Left ventricle myocardium inferior (tissue), 1 donor: ENCODE data around the gene ANKRD66. TPM values are rescaled to one million over a fixed set of nuclear protein-coding genes. Genes with fewer than 3 reads are reported as not detected.

ENCODE experiments used
- DNase-seq: peaks from one replicate; pipeline ENCODE4 v3.0.0-alpha.2; 2020
- H3K27ac ChIP-seq: fragments of 200-600 bp; replicated peaks from 2 replicates; pipeline ENCODE4 v1.8.0; 2021
- H3K27me3 ChIP-seq: fragments of 200-600 bp; 2 replicates; pipeline ENCODE4 v1.8.0; 2021; ENCODE audit warnings: low read depth
- H3K36me3 ChIP-seq: fragments of 200-600 bp; 2 replicates; pipeline ENCODE4 v1.8.0; 2021
- H3K4me1 ChIP-seq: fragments of 200-600 bp; 2 replicates; pipeline ENCODE4 v1.8.0; 2021
- H3K4me3 ChIP-seq: fragments of 200-600 bp; 2 replicates; pipeline ENCODE4 v1.8.0; 2021; ENCODE audit warnings: mild to moderate bottlenecking, moderate library complexity
- H3K9me3 ChIP-seq: fragments of 200-600 bp; replicated peaks from 2 replicates; pipeline ENCODE4 v1.8.0; 2021
- CTCF ChIP-seq: fragments of 200-600 bp; IDR thresholded peaks from 2 replicates; pipeline ENCODE4 v1.8.0; 2021; ENCODE audit warnings: antibody characterized with exemption, mild to moderate bottlenecking, borderline replicate concordance
- intact Hi-C: fragments of 100-400 bp; cut with micrococcal nuclease; formaldehyde crosslinking; loops from one replicate; pipeline ENCODE4 v1.11.0; 2022
- total RNA-seq: library from RNA; stranded (reverse); fragmentation: NEBNext Ultra II Directional; extraction: Animal tissue kit (Norgen Biotek cat#: 25700); gene quantifications from one replicate; pipeline ENCODE4 v1.2.1, GENCODE V29; 2021
- donor health status: DM: no; HTN: yes; CAD: no; lungs with severe emphysema.

The ANKRD66 gene
- total RNA-seq, 1 donor from 2014 or later, result not detected

- intact Hi-C loops, result no loop called here
- H3K9me3 ChIP-seq, result no peaks in the 10 kb centered on the region
- no peaks in the 10 kb centered on the region for H3K36me3 ChIP-seq
- H3K4me3 ChIP-seq, result no peak overlapping the region
- H3K27ac ChIP-seq, result no peak overlapping the region
- DNase-seq, result no peak
- peaks cover 9% of the 10 kb centered on the region for H3K4me1 ChIP-seq
- TF ChIP-seq CTCF, result no peak
- no peaks in the 10 kb centered on the region for H3K27me3 ChIP-seq
These were observed 9.1 kb downstream of the ANKRD66 start for GRCh38 chr6:46755865-46756264.

- Histone ChIP-seq H3K27me3 (no peaks in the 10 kb centered on the region), H3K9me3 (no peaks in the 10 kb centered on the region), H3K4me1 (peaks cover 9% of the 10 kb centered on the region), H3K36me3 (no peaks in the 10 kb centered on the region), H3K27ac (no peak overlapping the region), H3K4me3 (no peak overlapping the region)
- intact Hi-C loops, result no loop called here
- no peak for TF ChIP-seq CTCF
- DNase-seq, result no peak
These were observed 9.9 kb downstream of the ANKRD66 start for GRCh38 chr6:46756469-46757213.

GRCh38 chr6:46757214-46757596, 10.5 kb downstream of the ANKRD66 start:
- no peak overlapping the region for H3K4me3 ChIP-seq
- no peak for TF ChIP-seq CTCF
- H3K36me3 ChIP-seq, result no peaks in the 10 kb centered on the region
- DNase-seq, result no peak
- no peaks in the 10 kb centered on the region for H3K27me3 ChIP-seq
- intact Hi-C loops, result no loop called here
- peaks cover 9% of the 10 kb centered on the region for H3K4me1 ChIP-seq
- no peak overlapping the region for H3K27ac ChIP-seq
- H3K9me3 ChIP-seq, result no peaks in the 10 kb centered on the region

GRCh38 chr6:46758960-46759753, 12.4 kb downstream of the ANKRD66 start:
- H3K4me1 ChIP-seq, result peaks cover 9% of the 10 kb centered on the region
- DNase-seq, result no peak
- TF ChIP-seq CTCF, result no peak
- H3K36me3 ChIP-seq, result no peaks in the 10 kb centered on the region
- no peaks in the 10 kb centered on the region for H3K9me3 ChIP-seq
- intact Hi-C loops, result no loop called here
- no peak overlapping the region for H3K27ac ChIP-seq
- no peaks in the 10 kb centered on the region for H3K27me3 ChIP-seq
- H3K4me3 ChIP-seq, result no peak overlapping the region

GRCh38 chr6:46760925-46761324, 14.2 kb downstream of the ANKRD66 start:
- Histone ChIP-seq H3K9me3 (no peaks in the 10 kb centered on the region), H3K36me3 (no peaks in the 10 kb centered on the region), H3K4me1 (peaks cover 9% of the 10 kb centered on the region), H3K4me3 (no peak overlapping the region), H3K27me3 (peaks cover 5% of the 10 kb centered on the region), H3K27ac (no peak overlapping the region)
- intact Hi-C loops, result no loop called here
- no peak for TF ChIP-seq CTCF
- DNase-seq, result no peak
